22Rv1 (cell line): ENCODE measurements around the gene SLA2.
A peak's percentile ranks its signal among the peaks of the same experiment; 100 is the strongest.

ENCODE experiments used
- H3K27ac ChIP-seq: fragments of 450-650 bp; 2 replicates; pipeline ENCODE4 v1.5.1; 2017
- ZFX ChIP-seq: fragments of 450-650 bp; IDR thresholded peaks from 2 replicates; pipeline ENCODE4 v1.6.1; 2017; ENCODE audit warnings: antibody characterized with exemption, borderline replicate concordance
- TF ChIP-seq, protein P1 (sequence below): fragments of 450-650 bp; IDR thresholded peaks from 2 replicates; pipeline ENCODE4 v1.5.1; 2017; ENCODE audit warnings: mild to moderate bottlenecking

The SLA2 gene

DNA sequence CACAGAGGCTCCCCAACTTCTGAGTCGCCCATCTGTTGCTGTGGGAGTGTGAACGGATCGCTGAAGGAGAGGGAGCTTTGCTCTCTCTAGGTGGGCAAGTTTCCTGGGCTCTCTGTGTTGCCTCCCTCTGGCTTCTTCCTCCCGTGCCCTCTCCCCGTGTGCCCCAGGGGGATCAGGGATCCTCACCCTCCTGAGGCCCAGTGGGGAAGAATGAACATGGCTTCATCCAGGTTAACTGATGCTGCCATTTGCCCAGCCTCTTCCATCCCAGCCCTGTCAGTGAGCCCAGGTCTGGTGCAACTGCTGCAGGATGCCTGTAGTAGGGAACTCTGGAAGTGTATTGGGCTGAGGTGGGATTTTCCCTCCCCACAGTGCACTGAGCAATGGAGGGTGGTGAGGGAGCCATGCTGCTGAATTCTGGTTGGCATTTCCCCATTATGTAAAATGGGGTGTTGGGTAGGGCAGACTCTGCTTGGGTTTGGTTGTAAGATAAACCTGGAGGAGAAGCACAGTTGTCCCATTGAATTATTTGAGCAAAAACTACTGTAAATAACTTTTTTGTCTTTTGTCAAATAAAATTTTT lies 52.6 kb downstream of the SLA2 start:
- TF ChIP-seq ZFX = no peak
- TF ChIP-seq, protein P1, sequence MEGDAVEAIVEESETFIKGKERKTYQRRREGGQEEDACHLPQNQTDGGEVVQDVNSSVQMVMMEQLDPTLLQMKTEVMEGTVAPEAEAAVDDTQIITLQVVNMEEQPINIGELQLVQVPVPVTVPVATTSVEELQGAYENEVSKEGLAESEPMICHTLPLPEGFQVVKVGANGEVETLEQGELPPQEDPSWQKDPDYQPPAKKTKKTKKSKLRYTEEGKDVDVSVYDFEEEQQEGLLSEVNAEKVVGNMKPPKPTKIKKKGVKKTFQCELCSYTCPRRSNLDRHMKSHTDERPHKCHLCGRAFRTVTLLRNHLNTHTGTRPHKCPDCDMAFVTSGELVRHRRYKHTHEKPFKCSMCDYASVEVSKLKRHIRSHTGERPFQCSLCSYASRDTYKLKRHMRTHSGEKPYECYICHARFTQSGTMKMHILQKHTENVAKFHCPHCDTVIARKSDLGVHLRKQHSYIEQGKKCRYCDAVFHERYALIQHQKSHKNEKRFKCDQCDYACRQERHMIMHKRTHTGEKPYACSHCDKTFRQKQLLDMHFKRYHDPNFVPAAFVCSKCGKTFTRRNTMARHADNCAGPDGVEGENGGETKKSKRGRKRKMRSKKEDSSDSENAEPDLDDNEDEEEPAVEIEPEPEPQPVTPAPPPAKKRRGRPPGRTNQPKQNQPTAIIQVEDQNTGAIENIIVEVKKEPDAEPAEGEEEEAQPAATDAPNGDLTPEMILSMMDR = no peak
- H3K27ac ChIP-seq = no peak overlapping the region

DNA sequence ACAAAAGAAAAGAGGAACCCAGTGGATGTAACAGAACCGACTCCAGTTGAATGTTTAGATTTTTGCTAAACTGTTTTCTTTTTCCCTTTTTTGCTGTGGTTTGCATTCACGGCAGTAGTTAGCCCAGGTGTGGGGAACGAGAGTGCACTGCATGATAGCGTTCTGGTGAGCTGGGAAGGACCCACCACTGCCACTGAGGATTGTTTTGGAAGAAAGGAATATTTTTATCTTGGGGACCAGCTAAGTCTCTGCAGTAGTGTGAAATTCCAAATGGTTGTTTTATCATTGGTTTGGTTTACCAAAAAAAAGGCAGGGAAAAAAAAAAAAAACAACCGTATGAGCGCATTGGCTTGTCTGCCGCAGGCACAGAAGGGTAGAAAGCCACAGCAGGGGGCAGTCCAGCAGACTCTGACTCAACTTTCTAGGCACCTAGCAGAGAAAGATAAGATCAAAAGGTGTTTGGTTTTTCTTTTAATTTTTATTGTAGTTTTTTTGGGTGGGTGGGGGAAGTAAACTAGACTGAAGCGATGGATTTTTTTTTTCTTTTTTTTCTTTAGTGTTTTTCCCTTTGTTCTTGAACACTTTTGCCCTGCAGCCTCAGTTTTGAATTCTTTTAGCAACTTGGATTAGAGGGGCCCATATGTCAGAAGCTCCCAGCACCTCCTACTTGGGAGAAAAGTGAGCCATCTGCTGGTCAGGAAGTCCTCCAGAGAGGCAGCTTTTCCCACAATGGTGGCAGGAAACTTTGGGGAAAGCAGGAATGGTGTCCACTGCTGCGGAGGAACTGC lies 53.9 kb downstream of the SLA2 start:
- TF ChIP-seq, protein P1 = peak; percentile 43; the same call in 1 of the 2 replicates
- no peak for TF ChIP-seq ZFX
- H3K27ac ChIP-seq = no peak overlapping the region

DNA sequence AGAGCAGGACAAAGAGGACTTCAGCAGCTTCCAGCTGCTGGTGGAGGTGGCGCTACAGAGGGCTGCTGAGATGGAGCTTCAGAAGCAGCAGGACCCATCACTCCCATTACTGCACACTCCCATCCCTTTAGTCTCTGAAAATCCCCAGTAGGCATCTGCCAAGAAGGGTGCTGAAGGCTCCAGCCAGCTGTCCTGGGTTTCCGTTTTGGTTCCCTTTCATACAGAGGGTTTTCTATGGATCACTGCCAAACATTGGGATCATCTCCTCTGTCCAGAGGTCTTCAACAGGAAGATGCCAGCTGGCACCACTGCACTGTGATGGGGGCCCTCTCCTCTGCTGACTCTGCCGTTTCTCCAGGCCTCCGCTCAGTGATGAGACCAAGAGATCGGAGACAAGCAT lies 54.7 kb downstream of the SLA2 start:
- TF ChIP-seq, protein P1 = no peak
- no peak for TF ChIP-seq ZFX

DNA sequence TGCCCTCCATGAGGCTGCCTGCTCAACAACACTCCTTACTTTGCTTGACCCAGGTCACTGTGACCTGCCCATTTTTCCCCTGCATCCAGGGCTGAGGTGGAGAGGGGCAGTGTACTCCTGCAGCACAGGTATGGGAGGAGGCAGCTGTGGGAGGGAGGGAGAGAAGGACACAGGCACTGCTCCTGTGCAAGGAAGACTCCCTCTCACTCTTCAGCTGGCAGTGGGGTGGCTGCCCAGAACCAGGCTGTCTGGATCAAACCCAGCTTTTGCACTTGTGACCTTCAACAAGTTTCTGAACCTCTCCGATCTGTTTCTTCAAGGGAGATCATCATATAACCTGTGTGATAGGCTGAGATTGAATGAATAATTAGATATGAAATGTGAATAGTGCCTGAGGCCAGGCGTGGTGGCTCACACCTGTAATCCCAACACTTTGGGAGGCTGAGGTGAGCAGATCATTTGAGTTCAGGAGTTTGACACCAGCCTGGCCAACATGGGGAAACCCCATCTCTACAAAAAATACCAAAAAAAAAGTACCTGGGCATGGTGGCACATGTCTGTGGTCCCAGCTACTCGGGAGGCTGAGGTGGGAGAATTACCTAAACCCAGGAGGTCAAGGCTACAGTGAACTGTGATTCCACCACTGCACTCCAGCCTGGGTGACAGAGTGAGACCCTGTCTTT lies 58.5 kb downstream of the SLA2 start:
- TF ChIP-seq, protein P1 = no peak
- TF ChIP-seq ZFX = no peak
- no peak overlapping the region for H3K27ac ChIP-seq

More for the DNA sequence above, 54.7 kb downstream of the SLA2 start:
- H3K27ac ChIP-seq = no peak overlapping the region

DNA sequence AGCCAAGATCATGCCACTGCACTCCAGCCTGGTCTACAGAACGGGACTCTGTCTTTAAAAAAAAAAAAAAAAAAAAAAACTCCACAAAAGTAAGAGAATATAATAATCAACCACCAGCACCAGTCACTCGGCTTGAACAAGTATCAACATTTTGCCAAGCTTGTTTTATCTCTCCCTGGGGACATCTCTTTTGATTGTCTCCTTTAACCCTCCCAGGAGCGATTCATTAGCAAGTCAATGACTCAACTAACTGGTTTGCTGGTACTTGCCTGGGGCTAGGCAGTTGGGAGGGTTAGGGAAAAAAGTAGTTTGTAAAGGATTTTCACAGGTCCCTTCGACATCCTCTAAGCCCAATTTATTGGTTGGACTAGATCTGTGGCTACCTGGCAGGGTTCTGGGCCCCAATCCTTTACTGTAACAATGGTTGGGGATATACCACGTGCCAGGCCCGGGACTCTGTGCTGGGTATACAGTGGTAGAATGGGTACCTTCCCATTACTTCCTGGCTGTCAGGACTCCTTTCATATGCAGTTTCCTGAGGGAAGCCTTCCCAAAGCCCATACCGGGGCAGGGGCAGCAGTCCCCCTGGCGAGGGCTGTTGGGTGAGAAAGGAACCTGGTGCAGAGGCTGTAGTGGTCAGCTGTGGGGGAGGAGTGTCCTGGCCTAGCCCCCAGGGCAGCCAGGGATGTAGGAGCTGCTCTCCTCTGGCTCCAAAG lies 60.4 kb downstream of the SLA2 start:
- peak overlapping the region; percentile 37 for H3K27ac ChIP-seq

DNA sequence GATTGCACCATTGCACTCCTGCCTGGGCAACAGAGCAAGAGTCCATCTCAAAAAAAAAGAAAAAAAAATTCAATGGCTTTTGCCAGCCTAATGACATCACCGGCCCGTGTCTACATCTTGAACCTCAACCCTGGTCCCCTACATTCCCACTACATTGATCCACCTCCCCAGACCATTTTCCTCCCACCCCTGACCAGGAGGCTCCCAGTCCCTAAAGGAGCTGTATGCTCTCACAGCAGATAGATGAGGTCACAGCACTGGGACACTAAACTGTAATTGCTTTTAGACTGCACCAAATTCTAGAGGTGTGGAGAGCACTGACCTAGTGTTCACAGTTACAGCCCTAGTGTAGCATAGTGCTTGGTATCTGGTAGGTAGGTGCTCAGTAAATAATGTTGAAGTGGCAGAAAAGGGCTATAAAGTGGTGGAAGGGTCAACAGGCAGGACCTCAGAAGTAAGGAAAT lies 61.9 kb downstream of the SLA2 start:
- TF ChIP-seq ZFX = no peak
- TF ChIP-seq, protein P1 = no peak
- H3K27ac ChIP-seq = no peak overlapping the region

More for the DNA sequence above, 60.4 kb downstream of the SLA2 start:
- TF ChIP-seq ZFX = no peak

DNA sequence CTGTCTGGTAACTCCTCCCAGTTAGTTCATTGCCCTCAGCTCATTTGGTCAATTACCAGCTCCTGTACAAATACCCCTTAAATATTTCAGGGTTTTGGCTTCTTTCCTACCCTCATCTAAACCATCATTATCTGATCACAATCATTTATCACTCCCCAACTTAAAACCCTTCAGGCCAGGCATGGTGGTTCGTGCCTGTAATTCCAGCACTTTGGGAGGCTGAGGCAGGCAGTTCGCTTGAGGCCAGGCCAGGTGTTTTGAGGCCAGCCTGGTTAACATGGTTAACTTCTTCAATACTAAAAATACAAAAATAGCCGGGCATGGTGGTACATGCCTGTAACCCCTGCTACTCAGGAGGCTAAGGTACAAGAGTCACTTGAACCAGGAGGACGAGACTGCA lies 63.2 kb downstream of the SLA2 start:
- H3K27ac ChIP-seq = no peak overlapping the region
- TF ChIP-seq, protein P1 = no peak
- TF ChIP-seq ZFX = no peak
